Activated naive CD8-positive, alpha-beta T cell treated with anti-CD3 and anti-CD28 coated beads, Interleukin-2, amount 50 U/mL, for 24 hours (primary cell): ENCODE results near the gene NOX5.
"Not testable (repeated sequence)": the region's sequence is repeated elsewhere in the genome, so short reads cannot be mapped to it uniquely, and the experiment has no call there.

ENCODE experiments used
- ATAC-seq: fragments of 150-1000 bp; cut with Tn5 transposase; one replicate; pipeline ENCODE4 v1.10.0; 2021
- DNase-seq: peaks from one replicate; pipeline ENCODE4 v3.0.0; 2021
- H3K27ac Mint-ChIP-seq: one replicate; pipeline ENCODE4 v1.8.0; 2021; ENCODE audit warnings: mild to moderate bottlenecking, mixed read lengths
- H3K27me3 Mint-ChIP-seq: one replicate; pipeline ENCODE4 v1.8.0; 2021; ENCODE audit warnings: mixed read lengths
- H3K36me3 Mint-ChIP-seq: one replicate; pipeline ENCODE4 v1.8.0; 2021; ENCODE audit warnings: low read depth, mixed read lengths
- H3K4me1 Mint-ChIP-seq: one replicate; pipeline ENCODE4 v1.8.0; 2021; ENCODE audit warnings: mixed read lengths
- H3K4me3 Mint-ChIP-seq: one replicate; pipeline ENCODE4 v1.8.0; 2021; ENCODE audit warnings: mild to moderate bottlenecking, moderate library complexity, mixed read lengths
- H3K9me3 Mint-ChIP-seq: one replicate; pipeline ENCODE4 v1.8.0; 2021; ENCODE audit warnings: mixed read lengths

NOX5 gene, protein sequence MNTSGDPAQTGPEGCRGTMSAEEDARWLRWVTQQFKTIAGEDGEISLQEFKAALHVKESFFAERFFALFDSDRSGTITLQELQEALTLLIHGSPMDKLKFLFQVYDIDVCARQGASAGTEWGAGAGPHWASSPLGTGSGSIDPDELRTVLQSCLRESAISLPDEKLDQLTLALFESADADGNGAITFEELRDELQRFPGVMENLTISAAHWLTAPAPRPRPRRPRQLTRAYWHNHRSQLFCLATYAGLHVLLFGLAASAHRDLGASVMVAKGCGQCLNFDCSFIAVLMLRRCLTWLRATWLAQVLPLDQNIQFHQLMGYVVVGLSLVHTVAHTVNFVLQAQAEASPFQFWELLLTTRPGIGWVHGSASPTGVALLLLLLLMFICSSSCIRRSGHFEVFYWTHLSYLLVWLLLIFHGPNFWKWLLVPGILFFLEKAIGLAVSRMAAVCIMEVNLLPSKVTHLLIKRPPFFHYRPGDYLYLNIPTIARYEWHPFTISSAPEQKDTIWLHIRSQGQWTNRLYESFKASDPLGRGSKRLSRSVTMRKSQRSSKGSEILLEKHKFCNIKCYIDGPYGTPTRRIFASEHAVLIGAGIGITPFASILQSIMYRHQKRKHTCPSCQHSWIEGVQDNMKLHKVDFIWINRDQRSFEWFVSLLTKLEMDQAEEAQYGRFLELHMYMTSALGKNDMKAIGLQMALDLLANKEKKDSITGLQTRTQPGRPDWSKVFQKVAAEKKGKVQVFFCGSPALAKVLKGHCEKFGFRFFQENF

DNA sequence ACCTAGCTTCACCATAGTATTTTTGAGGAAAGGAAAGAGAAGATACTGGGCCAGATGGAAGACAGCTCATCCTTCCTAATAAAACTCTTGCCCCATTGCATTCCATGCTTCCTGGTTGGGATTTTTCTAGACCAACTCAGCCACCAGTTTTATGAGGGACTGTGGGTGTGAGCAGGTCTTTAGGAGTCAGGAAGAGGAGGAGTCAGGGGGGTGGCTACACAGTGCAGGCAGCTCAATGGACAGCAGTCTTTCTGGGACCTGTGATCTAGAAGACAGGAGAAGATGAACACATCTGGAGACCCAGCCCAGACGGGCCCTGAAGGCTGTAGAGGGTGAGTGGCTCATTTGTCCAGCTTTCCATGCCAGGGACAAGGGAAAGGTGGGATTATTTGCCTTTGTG lies at the start of gene NOX5:
NOX5 (plus strand) TSS at position 242 of the 400 bp plus-strand sequence; CDS start at position 283, 41 bp downstream.
- no peaks in the 10 kb centered on the region for H3K4me1 Mint-ChIP-seq
- no peak for ATAC-seq
- H3K27ac Mint-ChIP-seq = no peak within 1 kb of the TSS
- H3K27me3 Mint-ChIP-seq = peaks cover 2% of the 10 kb centered on the region
- H3K9me3 Mint-ChIP-seq = peaks cover 10% of the 10 kb centered on the region
- no peak for DNase-seq
- H3K36me3 Mint-ChIP-seq = peaks cover 1% of the 10 kb centered on the region
- no peak within 1 kb of the TSS for H3K4me3 Mint-ChIP-seq

DNA sequence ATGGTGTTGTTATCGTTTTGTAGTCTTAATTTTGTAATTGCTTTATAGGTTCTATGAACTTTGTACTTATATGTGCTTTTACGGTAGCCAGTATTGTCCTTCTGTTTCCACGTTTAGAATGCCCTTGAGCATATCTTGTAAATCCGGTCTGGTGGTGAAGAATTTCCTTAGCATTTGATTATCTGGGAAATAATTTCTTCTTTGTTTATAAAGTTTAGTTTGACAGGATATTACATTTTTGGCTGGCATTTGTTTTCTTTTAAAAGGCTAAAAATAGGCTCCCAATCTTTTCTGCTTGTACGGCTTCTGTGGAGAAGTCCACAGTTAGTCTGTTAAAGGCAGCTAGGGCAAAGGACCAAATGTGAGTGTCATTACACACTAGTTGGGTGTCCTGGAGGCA lies 47.5 kb upstream of the NOX5 start:
- Mint-ChIP-seq H3K4me3 (no peak overlapping the region), H3K36me3 (no peaks in the 10 kb centered on the region), H3K27me3 (peaks cover 39% of the 10 kb centered on the region), H3K4me1 (no peaks in the 10 kb centered on the region), H3K9me3 (peaks cover 22% of the 10 kb centered on the region), H3K27ac (no peak overlapping the region)
- DNase-seq (no peak), ATAC-seq (no peak)

- no peak overlapping the region for H3K27ac Mint-ChIP-seq
- H3K9me3 Mint-ChIP-seq = peaks cover 22% of the 10 kb centered on the region
- no peak overlapping the region for H3K4me3 Mint-ChIP-seq
- H3K36me3 Mint-ChIP-seq = no peaks in the 10 kb centered on the region
- peaks cover 37% of the 10 kb centered on the region for H3K27me3 Mint-ChIP-seq
- ATAC-seq (no peak), DNase-seq (no peak)
- H3K4me1 Mint-ChIP-seq = no peaks in the 10 kb centered on the region
Observed at GRCh38 chr15:68967948-68968347, 46.5 kb upstream of the NOX5 start.

DNA sequence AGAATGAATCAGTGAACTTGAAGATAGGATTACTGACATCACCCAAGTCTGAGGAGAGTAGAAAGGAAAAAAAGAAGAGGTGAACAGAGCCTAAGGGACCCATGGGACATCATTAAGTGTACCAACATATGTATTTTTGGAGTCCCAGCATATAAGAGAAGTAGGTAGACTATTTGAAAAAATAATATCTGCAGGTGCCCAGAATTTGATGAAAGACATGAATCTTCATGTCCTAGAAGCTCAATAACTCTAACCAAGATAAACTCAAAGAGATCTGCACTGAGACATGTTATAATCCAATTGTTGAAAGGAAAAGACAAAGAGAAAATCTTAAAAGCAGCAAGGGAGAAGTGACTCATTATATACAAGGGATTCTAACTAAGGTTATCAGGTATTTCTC lies 45.2 kb upstream of the NOX5 start:
- Mint-ChIP-seq H3K27me3 (peaks cover 42% of the 10 kb centered on the region), H3K27ac (no peak overlapping the region), H3K36me3 (no peaks in the 10 kb centered on the region), H3K9me3 (peaks cover 22% of the 10 kb centered on the region), H3K4me3 (no peak overlapping the region), H3K4me1 (no peaks in the 10 kb centered on the region)
- ATAC-seq (no peak), DNase-seq (no peak)

- no peak overlapping the region for H3K4me3 Mint-ChIP-seq
- no peak for DNase-seq
Observed at GRCh38 chr15:68972201-68973065, 42.1 kb upstream of the NOX5 start.

GRCh38 chr15:68975651-68976160 lies 38.8 kb upstream of the NOX5 start:
- not testable (repeated sequence) for H3K27ac Mint-ChIP-seq

More at GRCh38 chr15:68972201-68973065, 42.1 kb upstream of the NOX5 start:
- no peak overlapping the region for H3K27ac Mint-ChIP-seq
- peaks cover 29% of the 10 kb centered on the region for H3K9me3 Mint-ChIP-seq
- H3K27me3 Mint-ChIP-seq = peaks cover 32% of the 10 kb centered on the region
- no peaks in the 10 kb centered on the region for H3K4me1 Mint-ChIP-seq
- ATAC-seq = no peak
- no peaks in the 10 kb centered on the region for H3K36me3 Mint-ChIP-seq

GRCh38 chr15:68977426-68977825 lies 37.1 kb upstream of the NOX5 start:
- peaks cover 13% of the 10 kb centered on the region for H3K27me3 Mint-ChIP-seq
- H3K4me1 Mint-ChIP-seq = not testable (repeated sequence)

More at GRCh38 chr15:68975651-68976160, 38.8 kb upstream of the NOX5 start:
- not testable (repeated sequence) for DNase-seq, H3K36me3 Mint-ChIP-seq, H3K4me3 Mint-ChIP-seq, H3K9me3 Mint-ChIP-seq, H3K4me1 Mint-ChIP-seq, ATAC-seq
- H3K27me3 Mint-ChIP-seq = peaks cover 12% of the 10 kb centered on the region

DNA sequence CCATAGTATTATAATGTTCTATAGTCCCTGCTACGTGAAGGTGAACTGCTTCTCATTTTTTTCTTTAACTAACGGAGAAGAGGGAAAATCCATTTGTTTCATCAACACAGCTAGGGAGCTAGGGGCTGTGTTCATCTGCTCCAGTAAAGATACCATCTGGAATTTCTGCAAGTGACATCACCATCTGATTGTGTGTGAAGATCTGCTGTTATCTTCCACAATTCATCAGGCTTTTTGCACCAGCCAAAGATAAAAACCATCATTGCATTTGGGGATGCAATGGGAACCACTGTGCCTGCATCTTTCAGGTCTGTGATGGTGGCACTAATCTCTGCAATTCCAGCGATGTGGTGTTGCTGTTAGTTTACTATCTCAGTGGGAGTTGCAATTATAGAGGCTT lies 35.5 kb upstream of the NOX5 start:
- no peaks in the 10 kb centered on the region for H3K36me3 Mint-ChIP-seq
- peaks cover 4% of the 10 kb centered on the region for H3K27me3 Mint-ChIP-seq
- no peaks in the 10 kb centered on the region for H3K4me1 Mint-ChIP-seq
- H3K27ac Mint-ChIP-seq = no peak overlapping the region
- no peak for DNase-seq
- peaks cover 7% of the 10 kb centered on the region for H3K9me3 Mint-ChIP-seq
- no peak overlapping the region for H3K4me3 Mint-ChIP-seq
- ATAC-seq = no peak

More at GRCh38 chr15:68977426-68977825, 37.1 kb upstream of the NOX5 start:
- not testable (repeated sequence) for H3K9me3 Mint-ChIP-seq, DNase-seq, ATAC-seq, H3K4me3 Mint-ChIP-seq, H3K27ac Mint-ChIP-seq, H3K36me3 Mint-ChIP-seq

DNA sequence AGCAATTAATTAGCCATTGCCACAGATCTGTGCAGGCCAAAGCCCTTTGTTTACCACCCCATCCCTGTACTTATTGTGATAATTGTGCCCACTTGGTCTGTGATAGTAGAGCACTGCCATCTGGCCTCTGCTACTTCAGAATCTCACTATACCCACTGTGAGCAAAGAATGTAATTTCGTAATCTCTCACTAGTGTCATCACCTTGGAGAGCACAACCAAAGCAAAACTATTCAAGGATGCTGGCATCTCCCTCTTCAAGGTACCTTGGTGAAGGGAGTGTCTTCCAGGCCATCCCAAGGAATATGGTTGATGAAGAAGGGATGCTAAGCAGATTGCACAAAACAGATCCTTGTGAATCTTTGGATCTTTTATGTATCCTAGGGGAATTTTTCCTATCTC lies 34.7 kb upstream of the NOX5 start:
- Mint-ChIP-seq H3K36me3 (no peaks in the 10 kb centered on the region), H3K27me3 (peaks cover 1% of the 10 kb centered on the region), H3K9me3 (peaks cover 7% of the 10 kb centered on the region), H3K27ac (no peak overlapping the region), H3K4me3 (no peak overlapping the region), H3K4me1 (no peaks in the 10 kb centered on the region)
- DNase-seq (no peak), ATAC-seq (no peak)

DNA sequence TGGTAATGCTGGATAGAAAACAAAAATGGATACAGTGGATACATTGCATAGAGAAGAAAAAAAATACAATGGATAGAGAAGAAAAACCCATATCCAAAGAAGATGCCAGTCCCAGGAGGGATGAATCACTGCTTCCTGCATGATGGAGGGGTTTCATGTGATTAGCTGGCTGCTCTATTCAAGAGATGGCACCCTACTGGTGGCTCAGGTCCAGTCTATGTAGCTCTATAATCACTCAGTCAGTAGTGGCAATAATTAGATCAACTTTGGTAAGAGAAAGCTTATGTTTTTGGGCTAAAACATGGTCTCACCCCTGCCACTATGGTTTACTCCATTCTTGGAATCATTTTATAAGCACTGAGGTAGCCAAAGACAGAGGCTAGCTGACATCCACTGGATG lies 33.7 kb upstream of the NOX5 start:
- ATAC-seq (no peak), DNase-seq (no peak)
- no peaks in the 10 kb centered on the region for H3K4me1 Mint-ChIP-seq
- no peak overlapping the region for H3K4me3 Mint-ChIP-seq
- H3K36me3 Mint-ChIP-seq = no peaks in the 10 kb centered on the region
- peaks cover 7% of the 10 kb centered on the region for H3K9me3 Mint-ChIP-seq
- H3K27me3 Mint-ChIP-seq = peaks cover 5% of the 10 kb centered on the region
- no peak overlapping the region for H3K27ac Mint-ChIP-seq

DNA sequence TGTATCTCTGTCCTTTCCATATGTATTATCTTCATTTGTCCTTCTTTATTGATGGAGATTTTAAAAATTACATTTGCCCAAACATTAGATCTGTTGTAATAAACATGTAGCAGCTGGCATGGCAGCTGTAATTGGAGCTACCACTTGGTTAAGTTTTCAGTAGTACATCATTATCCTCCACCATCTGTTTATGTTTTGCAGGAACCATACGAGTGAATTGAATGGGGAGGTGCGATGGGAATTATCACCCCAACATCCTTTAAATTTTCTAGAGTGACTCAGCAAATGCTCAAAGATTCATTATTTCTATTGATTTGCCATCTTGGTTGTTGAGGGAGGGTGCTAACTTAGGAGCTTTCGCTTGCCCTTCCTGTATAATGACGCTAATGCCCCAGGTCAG lies 32.6 kb upstream of the NOX5 start:
- Mint-ChIP-seq H3K9me3 (peaks cover 3% of the 10 kb centered on the region), H3K4me3 (no peak overlapping the region), H3K36me3 (no peaks in the 10 kb centered on the region), H3K4me1 (no peaks in the 10 kb centered on the region), H3K27me3 (peaks cover 5% of the 10 kb centered on the region), H3K27ac (no peak overlapping the region)
- DNase-seq = no peak
- no peak for ATAC-seq

- no peak overlapping the region for H3K27ac Mint-ChIP-seq
- H3K4me3 Mint-ChIP-seq = no peak overlapping the region
- H3K27me3 Mint-ChIP-seq = peaks cover 5% of the 10 kb centered on the region
- ATAC-seq (no peak), DNase-seq (no peak)
- H3K36me3 Mint-ChIP-seq = no peaks in the 10 kb centered on the region
- H3K9me3 Mint-ChIP-seq = no peaks in the 10 kb centered on the region
- no peaks in the 10 kb centered on the region for H3K4me1 Mint-ChIP-seq
Observed at GRCh38 chr15:68982976-68983563, 31.4 kb upstream of the NOX5 start.

- Mint-ChIP-seq H3K27me3 (peaks cover 5% of the 10 kb centered on the region), H3K4me3 (no peak overlapping the region), H3K27ac (no peak overlapping the region), H3K36me3 (no peaks in the 10 kb centered on the region), H3K4me1 (no peaks in the 10 kb centered on the region), H3K9me3 (no peaks in the 10 kb centered on the region)
- DNase-seq (no peak), ATAC-seq (no peak)
Observed at GRCh38 chr15:68983961-68984481, 30.5 kb upstream of the NOX5 start.

DNA sequence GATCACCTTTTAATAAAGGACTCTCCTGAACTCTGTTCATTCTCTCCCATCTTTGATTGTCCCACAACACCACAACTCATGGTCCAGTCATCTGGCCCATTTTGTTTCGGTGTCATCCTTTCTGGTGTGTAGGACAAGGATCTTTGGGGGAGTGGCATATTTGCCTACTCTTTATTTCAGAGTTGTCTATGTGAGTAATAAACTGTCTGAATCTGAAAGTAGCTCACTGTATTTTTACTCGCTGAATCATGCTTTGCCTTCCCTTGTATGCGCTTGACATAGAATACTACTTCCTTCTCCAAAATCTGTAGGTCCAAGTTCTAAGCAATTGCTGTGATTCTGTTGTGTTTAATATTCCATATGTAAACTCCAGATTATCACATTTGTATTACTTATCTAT lies 29.9 kb upstream of the NOX5 start:
- H3K4me3 Mint-ChIP-seq = no peak overlapping the region
- DNase-seq (no peak), ATAC-seq (no peak)
- H3K36me3 Mint-ChIP-seq = no peaks in the 10 kb centered on the region
- peaks cover 5% of the 10 kb centered on the region for H3K27me3 Mint-ChIP-seq
- no peaks in the 10 kb centered on the region for H3K4me1 Mint-ChIP-seq
- H3K9me3 Mint-ChIP-seq = no peaks in the 10 kb centered on the region
- H3K27ac Mint-ChIP-seq = no peak overlapping the region
